Transverse colon (tissue), 4 donors: ENCODE results near the gene DEPP1. TPM values are rescaled to one million over a fixed set of nuclear protein-coding genes. Genes with fewer than 3 reads are reported as not detected.

Experiments used
- DNase-seq: peaks from one replicate; pipeline ENCODE4 v3.0.0-alpha.2; 2019
- H3K27ac ChIP-seq, 4 donors: fragments of 200-600 bp; sonication (generic); 2 replicates each; pipeline ENCODE4 v1.5.1; 2016 to 2018; ENCODE audit warnings: inconsistent platforms in 4 of 4
- H3K27me3 ChIP-seq: fragments of 200-600 bp; sonication (generic); 2 replicates; pipeline ENCODE4 v1.5.1; 2017; ENCODE audit warnings: inconsistent platforms
- H3K36me3 ChIP-seq, 4 donors: fragments of 200-600 bp; sonication (generic); 2 replicates each; pipeline ENCODE4 v1.5.1; 2017 to 2019; ENCODE audit warnings: inconsistent platforms in 4 of 4
- H3K4me1 ChIP-seq, 4 donors: fragments of 200-600 bp; sonication (generic); 2 replicates each; pipeline ENCODE4 v1.5.1; 2017 to 2020; ENCODE audit warnings: inconsistent platforms in 4 of 4
- H3K4me3 ChIP-seq, 4 donors: fragments of 200-600 bp; sonication (generic); 1 replicate in 1 of 4; 2 replicates in 3 of 4; pipeline versions ENCODE4 v1.5.1 to v1.6.1; 2017 to 2019; ENCODE audit warnings: inconsistent platforms in 4 of 4
- H3K9me3 ChIP-seq, 2 donors: fragments of 200-600 bp; sonication (generic); 2 replicates each; pipeline ENCODE4 v1.5.1; 2017 to 2019; ENCODE audit warnings: inconsistent platforms in 2 of 2
- CTCF ChIP-seq, 5 experiments: fragments of 200-600 bp in 3 of 5; fragments of 450-650 bp in 2 of 5; sonication (generic) in 3 of 5; IDR thresholded peaks; 1 replicate in 2 of 5; 2 replicates in 3 of 5; pipeline ENCODE4 v1.5.1; 2016 to 2017; ENCODE audit warnings: antibody characterized with exemption in 5 of 5, inconsistent platforms in 3 of 5, mild to moderate bottlenecking in 2 of 5, moderate library complexity in 1 of 5
- EP300 ChIP-seq: sonication (generic); formaldehyde crosslinking; IDR thresholded peaks from one replicate; pipeline ENCODE4 v1.6.1; 2017; ENCODE audit warnings: antibody characterized with exemption, low read depth
- POLR2A ChIP-seq: fragments of 450-650 bp; IDR thresholded peaks from one replicate; pipeline ENCODE4 v1.6.1; 2016; ENCODE audit warnings: antibody characterized with exemption, mild to moderate bottlenecking, moderate library complexity
- POLR2AphosphoS5 ChIP-seq, 3 donors: sonication (generic); formaldehyde crosslinking; IDR thresholded peaks; one replicate each; pipeline ENCODE4 v1.6.1; 2016; ENCODE audit warnings: antibody characterized with exemption in 3 of 3
- WGBS, 2 donors: methylation state at CpG; one replicate each; pipeline ENCODE4 v1.1.5; 2018; ENCODE audit warnings: low coverage in 1 of 2; 5-methylcytosine and 5-hydroxymethylcytosine counted together
- in situ Hi-C, 4 donors: fragments of 200-750 bp; cut with MboI; loops; one replicate each; pipeline versions ENCODE4 v1.15.0 to v1.15.1; 2017; ENCODE audit warnings: low sequenced_read_pairs in 3 of 4, low pct_ligation_motif_present in 1 of 4, low pct_unique_long_range_greater_than_20kb in 1 of 4
- intact Hi-C: fragments of 100-400 bp; cut with DNase I; formaldehyde crosslinking; loops from one replicate; pipeline ENCODE4 v1.15.1; 2023; ENCODE audit warnings: low total_unique reads
- total RNA-seq, 4 donors: library from RNA; depleted of rRNA; stranded (reverse); fragments of >200 nt; gene quantifications; one replicate each; pipeline ENCODE4 v1.1.0, GENCODE V29; 2016

Gene DEPP1
- total RNA-seq, 4 donors from 2014 or later: 14.6 to 109 (median 76.6) TPM

DNA sequence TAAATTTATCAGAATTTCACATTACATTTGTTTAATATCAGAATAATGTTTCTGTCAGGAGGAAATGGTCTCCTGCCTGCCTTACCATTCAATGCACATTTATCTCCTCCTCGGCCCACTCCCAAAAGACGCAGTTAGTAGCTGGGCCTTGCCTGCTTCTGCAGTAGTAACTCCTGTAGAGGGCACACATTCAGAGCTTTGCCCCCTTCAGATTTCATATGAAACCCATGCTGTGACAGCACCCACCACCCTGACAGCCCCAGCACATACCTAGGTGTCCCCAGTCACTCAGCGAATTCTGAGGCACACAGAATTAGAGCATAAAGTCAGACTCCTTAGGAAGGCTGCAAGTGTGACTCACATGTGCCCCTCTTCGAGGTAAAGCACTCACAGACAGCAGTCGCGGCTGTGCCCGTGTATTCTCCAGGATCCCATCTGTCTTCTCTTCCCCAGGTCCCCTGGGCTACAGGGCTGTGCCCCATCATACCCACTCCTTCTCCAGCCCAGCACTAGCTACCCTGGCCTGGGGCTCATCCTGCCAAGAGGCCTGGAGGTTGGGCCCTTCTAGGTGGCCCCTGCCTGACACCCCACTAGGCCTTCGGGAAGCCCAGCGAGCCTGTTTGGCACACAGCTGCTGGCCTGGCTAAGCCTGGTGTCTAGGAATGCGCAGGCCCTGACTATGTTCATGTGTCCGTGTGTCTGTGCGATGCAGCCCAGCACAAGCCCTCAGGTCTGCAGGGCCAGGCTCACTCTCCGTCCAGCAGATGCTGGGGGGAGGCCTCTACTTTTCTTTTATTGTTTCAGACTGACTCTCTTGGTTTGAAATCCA lies 4.7 kb upstream of the DEPP1 start:
- whole genome bisulfite sequencing, 2 donors: 93 to 100% methylated on average over 2 to 13 of the region's 13 CpGs
- in situ Hi-C loops: no loop called here

DNA sequence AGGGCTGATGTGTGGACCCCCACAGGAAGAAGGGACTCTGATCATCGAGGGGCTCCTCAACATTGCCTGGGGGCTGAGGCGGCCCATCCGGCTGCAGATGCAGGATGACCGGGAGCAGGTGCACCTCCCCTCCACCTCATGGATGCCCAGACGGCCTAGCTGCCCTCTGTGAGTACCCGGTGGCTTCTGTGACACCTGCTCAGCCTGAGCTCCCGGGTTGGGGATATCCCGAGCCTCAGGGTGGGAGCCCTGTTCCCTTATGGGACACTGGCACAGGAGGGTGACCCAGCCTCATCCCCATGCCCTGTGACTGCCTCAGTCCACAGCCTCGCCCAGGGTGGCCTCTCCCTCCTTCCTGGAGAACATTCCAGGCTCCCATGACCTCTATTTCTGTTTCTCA lies 3.9 kb upstream of the DEPP1 start:
- Histone ChIP-seq H3K4me1 (peaks cover 35 to 52% (median 43%) of the 10 kb centered on the region in 4 donors), H3K36me3 (no peaks in the 10 kb centered on the region), H3K9me3 (no peaks in the 10 kb centered on the region), H3K27me3 (no peaks in the 10 kb centered on the region), H3K27ac (peak overlapping the region; percentile 87 to 95 (median 87)), H3K4me3 (no peak overlapping the region)
- DNase-seq: no peak
- intact Hi-C loops: no loop called here
- 89% methylated on average over 5 of the region's 9 CpGs; no CpG with 5 or more reads in 1 of the 2 donors for WGBS, 2 donors
- no peak for TF ChIP-seq POLR2A
- TF ChIP-seq EP300: no peak
- TF ChIP-seq CTCF (IDR thresholded peaks at IDR 0.05): no peak
- no peak for TF ChIP-seq POLR2AphosphoS5 (IDR thresholded peaks at IDR 0.05)
- in situ Hi-C loops: no loop called here

More for the DNA sequence above, 4.7 kb upstream of the DEPP1 start:
- Histone ChIP-seq H3K27ac (peak overlapping the region in 1 of 4 donors; percentile 22), H3K4me3 (no peak overlapping the region), H3K27me3 (no peaks in the 10 kb centered on the region), H3K4me1 (peaks cover 33 to 44% (median 37%) of the 10 kb centered on the region in 4 donors), H3K9me3 (no peaks in the 10 kb centered on the region), H3K36me3 (no peaks in the 10 kb centered on the region)
- intact Hi-C loops: no loop called here
- DNase-seq: no peak
- no peak for TF ChIP-seq POLR2A
- TF ChIP-seq EP300: no peak
- TF ChIP-seq POLR2AphosphoS5 (IDR thresholded peaks at IDR 0.05): no peak
- no peak for TF ChIP-seq CTCF (IDR thresholded peaks at IDR 0.05)

GRCh38 chr10:44982114-44982460 lies 3.5 kb upstream of the DEPP1 start:
- intact Hi-C loops (no loop called here), in situ Hi-C loops (no loop called here)
- no peaks in the 10 kb centered on the region for H3K27me3 ChIP-seq
- H3K4me3 ChIP-seq: no peak overlapping the region
- TF ChIP-seq POLR2AphosphoS5 (IDR thresholded peaks at IDR 0.05): no peak
- TF ChIP-seq POLR2A: no peak
- no peak for TF ChIP-seq CTCF (IDR thresholded peaks at IDR 0.05)
- no peak for TF ChIP-seq EP300
- H3K27ac ChIP-seq: peak overlapping the region; percentile 87 to 95 (median 87)
- 79% methylated on average over 7 of the region's 9 CpGs; no CpG with 5 or more reads in 1 of the 2 donors for WGBS, 2 donors
- no peaks in the 10 kb centered on the region for H3K9me3 ChIP-seq
- H3K4me1 ChIP-seq: peaks cover 35 to 53% (median 45%) of the 10 kb centered on the region in 4 donors
- no peaks in the 10 kb centered on the region for H3K36me3 ChIP-seq
- DNase-seq: no peak

DNA sequence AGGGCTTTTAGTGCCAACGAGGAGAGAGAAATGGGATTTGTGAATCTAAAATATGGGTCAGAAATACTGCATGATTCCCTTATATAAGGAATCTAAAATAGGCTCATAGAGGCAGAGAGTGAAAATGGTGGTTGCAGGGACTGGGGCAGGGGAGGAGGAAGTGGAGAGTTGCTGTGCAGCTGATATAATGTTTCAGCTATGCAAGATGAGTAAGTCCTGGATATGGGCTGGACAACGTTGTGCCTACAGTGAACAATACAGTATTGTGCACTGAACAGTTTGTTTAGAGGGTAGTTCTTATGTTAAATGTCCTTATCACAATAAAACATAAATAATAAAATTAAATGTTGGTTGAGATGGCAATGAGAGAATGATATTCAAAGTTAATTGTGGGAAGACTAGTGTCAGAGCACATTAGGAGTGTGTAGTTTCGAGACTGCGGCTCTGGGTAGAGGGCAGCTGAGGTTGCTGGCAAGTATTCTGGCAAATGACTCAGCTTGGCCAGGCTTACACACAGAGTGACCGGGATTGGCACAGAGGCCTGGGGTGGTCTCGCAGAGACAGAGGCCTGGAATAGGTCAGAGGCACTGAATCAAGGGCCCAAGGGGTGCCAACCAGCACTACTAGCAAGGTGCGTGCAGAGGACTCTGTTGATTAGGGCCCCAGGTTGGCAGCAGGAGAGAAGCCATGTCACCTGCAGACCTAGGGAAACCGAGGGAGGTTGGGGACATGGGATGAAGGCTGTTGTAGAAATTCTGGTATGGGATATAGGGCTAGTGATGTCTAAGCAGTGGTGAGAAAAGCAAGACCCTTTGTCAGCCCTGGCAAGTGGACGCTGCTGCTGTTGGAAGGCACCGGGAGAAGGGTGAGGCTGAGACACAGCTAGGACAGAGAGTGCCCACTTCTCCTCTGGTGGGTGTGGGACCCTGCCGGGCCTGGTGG lies 2.8 kb upstream of the DEPP1 start:
- intact Hi-C loops (no loop called here), in situ Hi-C loops (no loop called here)
- 61 to 68% methylated on average over 9 to 11 of the region's 11 CpGs for WGBS, 2 donors
- Histone ChIP-seq H3K27ac (peak overlapping the region; percentile 87 to 95 (median 87)), H3K4me1 (peaks cover 35 to 56% (median 45%) of the 10 kb centered on the region in 4 donors), H3K36me3 (no peaks in the 10 kb centered on the region), H3K9me3 (no peaks in the 10 kb centered on the region), H3K27me3 (no peaks in the 10 kb centered on the region), H3K4me3 (no peak overlapping the region)
- no peak for DNase-seq
- TF ChIP-seq EP300: no peak
- TF ChIP-seq CTCF (IDR thresholded peaks at IDR 0.05): no peak
- TF ChIP-seq POLR2A: peak; percentile 6
- TF ChIP-seq POLR2AphosphoS5 (IDR thresholded peaks at IDR 0.05): peak in 2 of 3 donors; percentile 24 to 49
